NCI-H748 treated with DMSO at 0.1 percent for 48 hours (cell line): ENCODE results near the gene DPP9.
"Not testable (repeated sequence)": the region's sequence is repeated elsewhere in the genome, so short reads cannot be mapped to it uniquely, and the experiment has no call there.

ENCODE experiments used
- DNase-seq: peaks from one replicate; lab custom pipeline; 2025; lab: John Stamatoyannopoulos, UW

Gene DPP9

DNA sequence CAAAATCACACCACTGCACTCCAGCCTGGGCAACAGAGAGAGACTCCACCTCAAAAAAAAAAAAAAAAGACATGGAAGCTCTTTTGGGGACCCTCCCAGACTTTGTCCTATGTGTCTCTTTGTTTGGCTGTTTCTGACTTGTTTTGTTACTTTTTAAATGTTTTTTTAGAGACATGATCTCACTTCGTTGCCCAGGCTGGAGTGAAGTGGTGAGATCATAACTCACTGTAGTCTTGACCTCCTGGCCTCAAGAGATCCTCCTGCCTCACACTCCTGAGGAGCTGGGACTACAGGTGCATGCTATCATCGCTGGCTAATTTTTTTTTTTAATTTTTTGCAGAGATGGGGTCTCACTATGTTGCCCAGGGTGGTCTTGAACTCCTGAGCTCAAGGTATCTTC is 16.4 kb upstream of the DPP9 start:
- no peak for DNase-seq

DNA sequence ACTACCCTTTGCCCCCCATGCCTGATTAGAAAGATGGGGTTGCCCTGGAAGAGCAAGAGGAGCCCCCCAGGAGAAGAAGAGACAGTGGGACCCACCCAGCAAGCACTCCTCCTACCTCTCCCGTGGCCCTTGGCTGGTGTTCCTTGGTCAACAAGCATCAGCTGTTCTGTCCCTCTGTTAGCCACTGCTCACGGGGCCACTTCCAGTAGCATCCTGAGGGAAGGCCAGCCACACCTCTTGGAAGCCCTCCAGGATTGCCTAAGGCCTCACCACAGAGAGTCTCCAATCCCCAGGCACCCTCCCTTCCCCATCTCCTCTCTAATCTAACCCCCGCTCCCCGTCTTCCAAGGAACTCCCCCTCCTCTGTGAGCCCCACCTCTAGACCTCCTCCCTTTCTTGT is 15.1 kb upstream of the DPP9 start:
- DNase-seq = no peak

- DNase-seq = no peak
Measured at GRCh38 chr19:4737955-4738600, 14.4 kb upstream of the DPP9 start.

DNA sequence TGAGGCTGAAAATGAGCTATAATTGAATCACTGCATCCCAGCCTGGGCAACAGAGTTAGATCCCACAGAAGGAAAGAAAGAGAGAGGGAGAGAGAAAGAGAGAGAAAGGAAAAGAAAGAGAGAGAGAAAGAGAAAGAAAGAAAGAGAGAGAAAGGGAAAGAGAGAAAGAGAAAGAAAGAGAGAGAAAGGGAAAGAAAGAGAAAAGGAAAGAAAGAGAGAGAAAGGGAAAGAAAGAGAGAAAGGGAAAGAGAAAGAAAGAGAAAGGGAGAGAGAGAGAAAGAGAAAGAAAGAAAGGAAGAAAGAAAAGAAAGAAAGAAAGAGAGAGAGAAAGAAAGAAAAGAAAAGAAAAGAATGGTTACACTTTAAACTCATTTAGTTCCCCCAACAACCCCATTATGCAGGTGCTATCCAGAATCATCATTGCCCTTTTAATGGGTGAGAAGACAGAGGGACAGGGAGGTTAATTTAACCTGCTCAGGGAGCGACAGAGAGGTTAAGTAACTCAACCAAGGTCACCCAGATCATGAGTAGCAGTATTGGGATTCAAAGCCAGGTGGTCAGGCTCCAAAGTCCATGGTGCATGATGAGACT is 10.2 kb upstream of the DPP9 start:
- DNase-seq = no peak

DNA sequence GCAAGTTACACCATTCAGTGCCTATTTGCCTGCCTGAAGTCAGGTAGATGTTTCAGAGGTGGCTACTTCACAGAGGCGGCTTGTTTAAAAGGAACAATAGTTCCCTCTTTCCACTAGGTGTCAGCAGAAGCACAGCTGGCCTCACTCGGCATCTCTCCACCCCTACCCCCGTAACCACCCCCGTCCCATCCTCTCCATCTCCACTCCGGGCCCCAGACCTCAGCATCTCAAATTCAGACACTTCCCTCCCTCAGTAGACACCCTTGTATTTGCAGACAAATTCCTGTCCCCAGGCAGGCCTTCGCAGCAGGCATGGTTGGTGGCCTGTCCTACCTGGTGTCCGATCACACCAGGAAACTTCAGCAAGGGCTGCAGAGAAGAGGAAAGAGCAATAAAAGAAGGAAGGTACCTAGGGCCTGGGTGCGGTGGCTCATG is 9.1 kb upstream of the DPP9 start:
- DNase-seq = peak; percentile 27

GRCh38 chr19:4730740-4731171 is 7.1 kb upstream of the DPP9 start:
- no peak for DNase-seq

DNA sequence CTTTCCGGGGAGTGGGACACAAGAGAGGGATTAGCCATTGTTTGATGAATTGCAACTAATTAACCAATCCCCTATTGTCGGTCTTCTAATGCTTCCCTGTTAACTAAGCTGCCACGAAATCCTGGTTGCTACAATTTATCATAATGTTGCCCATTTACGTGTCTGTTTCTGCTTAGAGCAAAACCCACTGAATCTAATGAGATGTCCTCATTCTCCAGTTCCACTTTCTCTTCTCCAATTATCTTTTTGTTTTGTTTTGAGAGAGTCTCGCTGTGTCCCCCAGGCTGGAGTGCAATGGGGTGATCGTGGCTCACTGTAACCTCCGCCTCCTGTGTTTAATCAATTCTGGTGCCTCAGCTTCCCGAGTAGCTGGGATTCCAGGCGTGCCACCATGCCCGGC is 5.2 kb upstream of the DPP9 start:
- no peak for DNase-seq

DNA sequence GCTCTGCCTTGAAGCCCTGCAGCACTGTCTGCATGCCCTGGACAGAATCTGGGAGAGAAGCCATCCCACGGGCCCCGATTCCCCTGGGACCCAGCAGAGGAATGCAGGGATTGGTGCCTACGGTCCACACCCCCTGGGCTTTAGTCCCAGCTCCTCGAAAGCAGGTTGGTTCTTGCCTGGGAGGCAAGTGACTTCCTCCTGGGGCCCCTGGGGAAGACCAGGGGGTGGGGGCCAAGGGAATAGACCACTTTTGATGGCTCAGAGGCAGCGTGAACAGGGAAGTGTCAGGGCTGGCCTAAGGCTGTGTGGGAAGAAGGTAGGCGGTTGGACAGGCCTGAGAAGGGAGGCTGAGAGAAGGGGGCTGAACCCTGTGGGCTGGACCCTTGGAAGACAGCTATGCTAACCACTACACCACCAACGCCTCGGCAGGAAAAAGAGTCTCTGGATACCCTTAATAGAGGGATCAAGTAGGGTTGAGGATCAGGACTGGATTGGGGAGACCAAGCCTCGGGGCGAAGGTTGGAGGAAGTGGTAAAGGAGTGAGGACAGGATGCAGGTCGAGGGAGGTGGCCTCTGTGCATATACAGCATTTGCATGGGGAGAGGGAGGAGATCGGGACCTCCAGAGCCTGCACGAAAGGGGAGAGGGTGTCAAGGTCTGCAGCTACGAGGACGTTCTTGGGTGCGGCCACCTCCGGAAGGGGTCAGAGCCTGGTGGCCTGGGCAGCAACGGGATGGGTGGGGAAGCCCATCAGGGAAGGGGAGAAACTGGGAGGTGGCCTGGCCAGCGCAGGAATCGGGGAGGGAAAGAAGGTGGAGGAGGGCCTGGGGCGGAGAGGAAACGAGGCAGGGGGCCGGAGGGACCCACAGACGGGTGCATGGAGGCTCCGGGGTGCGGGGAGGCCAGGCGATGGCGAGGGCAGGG is 709 bp downstream of the DPP9 start:
- DNase-seq = no peak

DNA sequence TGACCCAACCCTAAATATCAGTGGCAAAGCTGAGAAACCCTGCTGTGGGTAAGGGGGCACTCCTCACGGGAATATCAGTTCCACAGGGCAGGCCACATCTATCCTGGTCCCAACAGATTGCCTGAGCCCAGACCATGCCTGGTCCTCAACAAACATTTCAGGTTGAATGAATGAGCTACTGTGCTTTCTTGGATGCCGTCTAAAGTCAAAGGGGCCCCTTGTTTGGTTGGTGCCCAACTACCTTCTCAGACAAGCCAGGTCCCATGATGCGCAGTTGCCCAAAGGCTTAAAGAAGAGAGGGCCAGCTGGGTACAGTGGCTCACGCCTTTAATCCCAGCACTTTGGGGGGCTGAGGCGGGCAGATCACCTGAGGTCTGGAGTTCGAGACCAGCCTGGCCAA is 2.4 kb downstream of the DPP9 start:
- no peak for DNase-seq

- no peak for DNase-seq
Measured at GRCh38 chr19:4720037-4720700, 3.5 kb downstream of the DPP9 start.

DNA sequence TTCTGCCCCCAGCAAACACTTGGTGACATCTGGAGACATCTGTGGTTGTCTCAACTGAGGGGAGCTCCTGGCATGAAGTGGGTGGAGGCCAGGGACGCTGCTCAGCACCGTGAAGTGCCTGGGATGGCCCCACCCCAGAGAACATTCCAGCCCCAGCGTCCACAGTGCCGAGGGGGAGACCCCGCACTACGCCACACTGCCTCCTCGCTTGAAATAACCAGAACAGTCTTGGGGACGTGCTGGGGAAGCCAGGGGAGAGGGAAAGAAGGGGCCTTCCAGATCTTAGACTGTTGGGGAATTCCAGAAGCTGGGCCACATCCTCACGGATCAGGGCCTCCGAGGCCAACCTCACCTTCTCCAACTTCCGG is 4.2 kb downstream of the DPP9 start:
- DNase-seq = no peak

DNA sequence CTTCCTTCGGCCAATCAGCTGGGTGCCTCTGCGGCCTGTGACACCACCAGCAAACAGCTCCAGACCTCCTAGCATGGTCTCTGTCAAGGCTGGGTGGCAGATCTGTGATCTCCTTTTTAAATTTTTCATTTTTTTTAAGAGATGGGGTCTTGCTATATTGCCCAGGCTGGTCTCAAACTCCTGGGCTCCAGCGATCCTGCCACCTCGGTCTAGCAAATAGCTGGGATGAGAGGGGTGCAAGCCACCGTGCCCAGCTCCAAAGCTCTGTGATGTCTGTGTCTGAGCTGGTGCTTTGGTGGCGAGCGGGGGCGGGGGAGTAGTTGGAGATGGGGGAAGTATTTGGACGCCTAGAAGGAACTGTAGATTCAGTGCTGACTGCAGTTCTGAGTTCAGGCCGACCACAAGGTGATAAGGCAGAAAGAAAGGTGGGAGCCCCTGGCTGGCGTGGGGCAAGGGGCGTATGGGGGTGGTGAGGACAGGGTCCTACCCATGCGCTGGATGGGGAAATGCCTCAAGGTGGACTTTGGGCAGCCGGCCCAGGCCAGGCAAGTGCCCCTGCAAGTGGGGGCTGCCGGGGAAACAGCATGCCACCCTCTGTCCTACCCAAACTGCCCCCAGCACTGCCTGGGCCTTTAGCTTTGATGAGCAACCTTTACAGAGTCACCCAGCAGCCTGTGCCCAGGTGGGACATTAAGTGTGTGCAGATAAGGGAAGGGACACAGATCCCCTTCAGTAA is 5.5 kb downstream of the DPP9 start:
- DNase-seq = no peak

DNA sequence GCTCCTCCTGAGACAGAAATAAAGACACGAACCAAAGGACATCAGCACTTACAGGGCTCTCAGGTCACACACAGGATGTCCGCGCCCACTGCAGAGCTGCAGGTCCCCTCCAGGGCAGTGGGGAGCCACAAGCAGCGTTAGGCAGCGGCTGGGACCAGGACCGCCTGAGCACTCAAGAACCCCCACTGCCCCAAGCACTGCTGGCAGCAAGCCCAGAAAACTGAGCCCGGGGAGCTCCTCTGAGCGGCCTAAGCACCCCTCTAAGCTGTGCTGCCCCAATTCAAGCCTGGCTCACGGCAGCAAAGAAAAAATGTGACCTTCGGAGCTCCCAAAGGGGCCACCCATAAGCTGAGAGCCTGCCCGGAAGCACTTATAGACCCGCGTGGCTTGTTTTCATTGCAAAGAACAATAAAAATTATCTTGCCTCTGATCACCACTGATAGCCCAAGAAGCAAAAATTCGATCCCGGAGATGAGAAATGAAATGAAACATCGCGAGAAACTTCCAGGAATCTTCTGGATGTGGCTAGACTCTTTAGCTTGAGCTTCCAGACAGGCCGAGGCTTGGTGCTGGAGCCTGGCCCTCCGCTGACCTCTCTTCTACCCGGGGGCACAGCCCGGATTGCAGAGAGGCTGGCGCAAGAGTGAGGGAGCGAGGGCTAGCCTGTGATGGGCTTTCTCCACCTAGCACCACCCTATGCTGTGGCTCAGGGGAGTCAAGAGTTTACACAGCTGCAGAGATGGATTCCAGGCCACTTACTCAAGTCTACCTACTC is 6.3 kb downstream of the DPP9 start:
- no peak for DNase-seq

DNA sequence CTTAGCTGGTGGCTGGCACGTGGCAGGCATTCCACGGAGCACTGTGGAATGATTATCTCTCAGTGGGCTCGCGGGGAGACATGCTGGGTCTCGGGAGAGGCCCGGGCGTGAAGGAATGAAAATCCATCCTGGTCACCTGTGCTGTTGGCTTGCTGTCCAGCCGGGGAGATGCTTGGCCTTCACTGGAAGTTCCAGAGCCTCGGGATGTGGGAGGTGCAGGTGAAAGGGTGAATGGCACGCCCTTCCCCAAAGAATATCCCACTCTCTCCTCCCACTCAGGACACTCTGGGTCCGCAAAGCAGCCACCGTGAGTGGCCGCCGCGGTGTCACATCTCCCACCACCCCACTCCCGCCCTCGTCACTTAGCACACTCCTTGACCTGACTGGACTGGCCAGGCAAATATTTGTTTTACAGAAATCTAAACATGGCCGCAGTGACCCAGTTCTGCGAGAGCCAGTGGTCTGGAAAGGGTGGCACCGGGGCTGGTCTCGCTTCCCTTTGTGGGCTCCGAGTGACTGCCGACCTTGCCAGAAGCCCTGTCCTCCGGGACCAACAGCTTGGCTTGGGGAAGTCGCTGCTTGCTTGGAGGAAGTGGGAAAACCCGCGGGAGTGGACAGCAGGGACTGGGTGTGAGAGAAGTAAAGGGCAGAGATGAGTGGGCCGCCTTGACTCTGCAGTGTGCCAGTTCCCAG is 8.0 kb downstream of the DPP9 start:
- no peak for DNase-seq

DNA sequence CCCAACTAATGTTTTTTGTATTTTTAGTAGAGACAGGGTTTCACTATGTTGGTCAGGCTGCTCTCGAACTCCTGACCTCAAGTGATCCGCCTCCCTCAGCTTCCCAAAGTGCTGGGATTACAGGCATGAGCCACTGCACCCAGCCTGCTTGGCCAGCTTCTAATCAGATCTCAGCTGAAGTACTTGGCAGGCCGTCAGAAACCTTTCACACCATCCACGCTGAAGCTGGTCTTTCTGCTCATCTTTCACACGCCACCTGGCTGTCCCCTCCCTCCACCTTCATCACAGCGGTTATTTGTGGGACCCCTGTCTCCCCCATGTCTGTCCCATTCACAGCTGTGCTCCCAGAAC is 8.5 kb downstream of the DPP9 start:
- not testable (repeated sequence) for DNase-seq

GRCh38 chr19:4714016-4714415 is 9.6 kb downstream of the DPP9 start:
- DNase-seq = no peak

GRCh38 chr19:4713384-4713951 is 10.2 kb downstream of the DPP9 start:
- no peak for DNase-seq

GRCh38 chr19:4712771-4713170 is 10.9 kb downstream of the DPP9 start:
- DNase-seq = no peak

- DNase-seq = no peak
Measured at GRCh38 chr19:4711211-4711610, 12.4 kb downstream of the DPP9 start.

GRCh38 chr19:4710281-4710600 is 13.4 kb downstream of the DPP9 start:
- DNase-seq = no peak
